Gastrocnemius medialis (tissue), 4 donors: Measurements from ENCODE around the gene ANXA1.
"Not testable (repeated sequence)": the region's sequence is repeated elsewhere in the genome, so short reads cannot be mapped to it uniquely, and the experiment has no call there.

Source experiments
- CTCF ChIP-seq, 5 experiments: fragments of 450-650 bp in 3 of 5; fragments of 200-600 bp in 2 of 5; sonication (generic) in 2 of 5; IDR thresholded peaks in 4 of 5; conservative IDR thresholded peaks in 1 of 5; 1 replicate in 4 of 5; 2 replicates in 1 of 5; pipeline ENCODE4 v1.5.1; 2016 to 2019; ENCODE audit warnings: antibody characterized with exemption in 5 of 5, mild to moderate bottlenecking in 3 of 5, moderate library complexity in 3 of 5
- POLR2A ChIP-seq, 2 donors: fragments of 450-650 bp; IDR thresholded peaks; one replicate each; pipeline ENCODE4 v1.6.1; 2017; ENCODE audit warnings: antibody characterized with exemption in 2 of 2, mild to moderate bottlenecking in 2 of 2, moderate library complexity in 2 of 2

GRCh38 chr9:73191109-73191508, 39.4 kb downstream of the ANXA1 start:
- not testable (repeated sequence) for TF ChIP-seq POLR2A (IDR thresholded peaks at IDR 0.05); CTCF (IDR thresholded peaks at IDR 0.05 in 4 of 5, conservative IDR thresholded peaks at IDR 0.05 in 1 of 5)
